ENCODE measurements around the gene DNAAF2. TPM values are rescaled to one million over a fixed set of nuclear protein-coding genes. Genes with fewer than 3 reads are reported as not detected.

Gene DNAAF2
- total and polyA plus RNA-seq, 2 of the 13 experiments (the other 11 are each of a cell fraction or from before 2014, with no cell fraction given) = 6.1 to 13.6 TPM

- ChIA-PET POLR2A (interaction anchor here (0.6 to 5.8 kb wide), 17 partner anchors 9 to 276 kb away, joined by 3 to 97 read pairs (median 4); partner anchors contain the start of genes KLHDC2, LRR1, MGAT2 and NEMF), CTCF (ENCODE audit: low intra/inter-chr PET ratio, low total read pairs) (interaction anchor here (0.9 to 2.2 kb wide), 3 partner anchors 10 to 47 kb away, joined by 3 to 10 read pairs (median 4); no protein-coding TSS in a partner anchor)
- Histone ChIP-seq H3K4me1 (ENCODE audit: insufficient read depth, low read length) (peaks cover 48% of the 10 kb centered on the region), H3K9ac (ENCODE audit: insufficient read depth, low read depth, low read length) (peak within 1 kb of the TSS; percentile 99), H3K9me3 (ENCODE audit: low read length) (no peaks in the 10 kb centered on the region), H3K36me3 (replicated peaks in 1 of 2; ENCODE audit: control insufficient read depth in 1 of 2, insufficient read depth in 2 of 2, low read length in 2 of 2) (peaks cover 4 to 18% of the 10 kb centered on the region in 2 experiments; a peak in 4 of 5 replicates), H3K79me2 (ENCODE audit: insufficient read depth, low read length) (peaks cover 51% of the 10 kb centered on the region), H3K4me3 (replicated peaks in 1 of 3; ENCODE audit: insufficient read depth in 1 of 3, low read depth in 2 of 3, low read length in 3 of 3) (peak within 1 kb of the TSS; percentile 82 to 98 (median 94)), H3K27ac (ENCODE audit: extremely low read length, insufficient read depth, low read length) (peak within 1 kb of the TSS; percentile 89), H2AFZ (ENCODE audit: low read length) (no peak within 1 kb of the TSS), H3K4me2 (ENCODE audit: low read depth, low read length) (peak within 1 kb of the TSS; percentile 75), H3K27me3 (ENCODE audit: control insufficient read depth in 1 of 2, insufficient read depth in 2 of 2, low read length in 2 of 2) (no peaks in the 10 kb centered on the region; a peak in 1 of 5 replicates), H4K20me1 (ENCODE audit: insufficient read depth, low read length) (peaks cover 46% of the 10 kb centered on the region)
- WGBS (ENCODE audit: low lambda C conversion rate) = 2% methylated on average over 34 of the region's 55 CpGs
- in situ Hi-C loops (cut with HindIII; ENCODE audit: extremely low pct_ligation_motif_present, low pct_unique_long_range_greater_than_20kb) (no loop called here), intact Hi-C loops (cut with micrococcal nuclease; ENCODE audit: unreplicated experiment) (loop anchor here (1.0 to 2.0 kb wide), 2 partner anchors 8 to 35 kb away; partner anchors contain the start of genes MGAT2 and RPL36AL)
- peak; percentile 85 for ATAC-seq
- peak; percentile 83 for FAIRE-seq
- peak; percentile 99 for DNase-seq (ENCODE audit: low spot score)
- no TSS peak for BruUV-seq (replicated peaks)
- peak; percentile 51; the same call in 1 of the 2 replicates for TF ChIP-seq HOXA5 (CRISPR knock-in tag; IDR thresholded peaks at IDR 0.05)
- TF ChIP-seq HIC2 (CRISPR knock-in tag; IDR thresholded peaks at IDR 0.05; ENCODE audit: low read depth) = no peak
- TF ChIP-seq CEBPG (CRISPR knock-in tag; IDR thresholded peaks at IDR 0.05) = peak; percentile 40; the same call in 1 of the 2 replicates
- TF ChIP-seq, protein P1, sequence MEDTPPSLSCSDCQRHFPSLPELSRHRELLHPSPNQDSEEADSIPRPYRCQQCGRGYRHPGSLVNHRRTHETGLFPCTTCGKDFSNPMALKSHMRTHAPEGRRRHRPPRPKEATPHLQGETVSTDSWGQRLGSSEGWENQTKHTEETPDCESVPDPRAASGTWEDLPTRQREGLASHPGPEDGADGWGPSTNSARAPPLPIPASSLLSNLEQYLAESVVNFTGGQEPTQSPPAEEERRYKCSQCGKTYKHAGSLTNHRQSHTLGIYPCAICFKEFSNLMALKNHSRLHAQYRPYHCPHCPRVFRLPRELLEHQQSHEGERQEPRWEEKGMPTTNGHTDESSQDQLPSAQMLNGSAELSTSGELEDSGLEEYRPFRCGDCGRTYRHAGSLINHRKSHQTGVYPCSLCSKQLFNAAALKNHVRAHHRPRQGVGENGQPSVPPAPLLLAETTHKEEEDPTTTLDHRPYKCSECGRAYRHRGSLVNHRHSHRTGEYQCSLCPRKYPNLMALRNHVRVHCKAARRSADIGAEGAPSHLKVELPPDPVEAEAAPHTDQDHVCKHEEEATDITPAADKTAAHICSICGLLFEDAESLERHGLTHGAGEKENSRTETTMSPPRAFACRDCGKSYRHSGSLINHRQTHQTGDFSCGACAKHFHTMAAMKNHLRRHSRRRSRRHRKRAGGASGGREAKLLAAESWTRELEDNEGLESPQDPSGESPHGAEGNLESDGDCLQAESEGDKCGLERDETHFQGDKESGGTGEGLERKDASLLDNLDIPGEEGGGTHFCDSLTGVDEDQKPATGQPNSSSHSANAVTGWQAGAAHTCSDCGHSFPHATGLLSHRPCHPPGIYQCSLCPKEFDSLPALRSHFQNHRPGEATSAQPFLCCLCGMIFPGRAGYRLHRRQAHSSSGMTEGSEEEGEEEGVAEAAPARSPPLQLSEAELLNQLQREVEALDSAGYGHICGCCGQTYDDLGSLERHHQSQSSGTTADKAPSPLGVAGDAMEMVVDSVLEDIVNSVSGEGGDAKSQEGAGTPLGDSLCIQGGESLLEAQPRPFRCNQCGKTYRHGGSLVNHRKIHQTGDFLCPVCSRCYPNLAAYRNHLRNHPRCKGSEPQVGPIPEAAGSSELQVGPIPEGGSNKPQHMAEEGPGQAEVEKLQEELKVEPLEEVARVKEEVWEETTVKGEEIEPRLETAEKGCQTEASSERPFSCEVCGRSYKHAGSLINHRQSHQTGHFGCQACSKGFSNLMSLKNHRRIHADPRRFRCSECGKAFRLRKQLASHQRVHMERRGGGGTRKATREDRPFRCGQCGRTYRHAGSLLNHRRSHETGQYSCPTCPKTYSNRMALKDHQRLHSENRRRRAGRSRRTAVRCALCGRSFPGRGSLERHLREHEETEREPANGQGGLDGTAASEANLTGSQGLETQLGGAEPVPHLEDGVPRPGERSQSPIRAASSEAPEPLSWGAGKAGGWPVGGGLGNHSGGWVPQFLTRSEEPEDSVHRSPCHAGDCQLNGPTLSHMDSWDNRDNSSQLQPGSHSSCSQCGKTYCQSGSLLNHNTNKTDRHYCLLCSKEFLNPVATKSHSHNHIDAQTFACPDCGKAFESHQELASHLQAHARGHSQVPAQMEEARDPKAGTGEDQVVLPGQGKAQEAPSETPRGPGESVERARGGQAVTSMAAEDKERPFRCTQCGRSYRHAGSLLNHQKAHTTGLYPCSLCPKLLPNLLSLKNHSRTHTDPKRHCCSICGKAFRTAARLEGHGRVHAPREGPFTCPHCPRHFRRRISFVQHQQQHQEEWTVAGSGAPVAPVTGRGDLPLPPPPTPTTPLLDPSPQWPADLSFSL (CRISPR knock-in tag; IDR thresholded peaks at IDR 0.05) = no peak
- peak; percentile 63; the same call in 1 of the 2 replicates for TF ChIP-seq SIN3A (IDR thresholded peaks at IDR 0.05; ENCODE audit: borderline replicate concordance, low read depth, low read length)
- TF ChIP-seq, protein P2, sequence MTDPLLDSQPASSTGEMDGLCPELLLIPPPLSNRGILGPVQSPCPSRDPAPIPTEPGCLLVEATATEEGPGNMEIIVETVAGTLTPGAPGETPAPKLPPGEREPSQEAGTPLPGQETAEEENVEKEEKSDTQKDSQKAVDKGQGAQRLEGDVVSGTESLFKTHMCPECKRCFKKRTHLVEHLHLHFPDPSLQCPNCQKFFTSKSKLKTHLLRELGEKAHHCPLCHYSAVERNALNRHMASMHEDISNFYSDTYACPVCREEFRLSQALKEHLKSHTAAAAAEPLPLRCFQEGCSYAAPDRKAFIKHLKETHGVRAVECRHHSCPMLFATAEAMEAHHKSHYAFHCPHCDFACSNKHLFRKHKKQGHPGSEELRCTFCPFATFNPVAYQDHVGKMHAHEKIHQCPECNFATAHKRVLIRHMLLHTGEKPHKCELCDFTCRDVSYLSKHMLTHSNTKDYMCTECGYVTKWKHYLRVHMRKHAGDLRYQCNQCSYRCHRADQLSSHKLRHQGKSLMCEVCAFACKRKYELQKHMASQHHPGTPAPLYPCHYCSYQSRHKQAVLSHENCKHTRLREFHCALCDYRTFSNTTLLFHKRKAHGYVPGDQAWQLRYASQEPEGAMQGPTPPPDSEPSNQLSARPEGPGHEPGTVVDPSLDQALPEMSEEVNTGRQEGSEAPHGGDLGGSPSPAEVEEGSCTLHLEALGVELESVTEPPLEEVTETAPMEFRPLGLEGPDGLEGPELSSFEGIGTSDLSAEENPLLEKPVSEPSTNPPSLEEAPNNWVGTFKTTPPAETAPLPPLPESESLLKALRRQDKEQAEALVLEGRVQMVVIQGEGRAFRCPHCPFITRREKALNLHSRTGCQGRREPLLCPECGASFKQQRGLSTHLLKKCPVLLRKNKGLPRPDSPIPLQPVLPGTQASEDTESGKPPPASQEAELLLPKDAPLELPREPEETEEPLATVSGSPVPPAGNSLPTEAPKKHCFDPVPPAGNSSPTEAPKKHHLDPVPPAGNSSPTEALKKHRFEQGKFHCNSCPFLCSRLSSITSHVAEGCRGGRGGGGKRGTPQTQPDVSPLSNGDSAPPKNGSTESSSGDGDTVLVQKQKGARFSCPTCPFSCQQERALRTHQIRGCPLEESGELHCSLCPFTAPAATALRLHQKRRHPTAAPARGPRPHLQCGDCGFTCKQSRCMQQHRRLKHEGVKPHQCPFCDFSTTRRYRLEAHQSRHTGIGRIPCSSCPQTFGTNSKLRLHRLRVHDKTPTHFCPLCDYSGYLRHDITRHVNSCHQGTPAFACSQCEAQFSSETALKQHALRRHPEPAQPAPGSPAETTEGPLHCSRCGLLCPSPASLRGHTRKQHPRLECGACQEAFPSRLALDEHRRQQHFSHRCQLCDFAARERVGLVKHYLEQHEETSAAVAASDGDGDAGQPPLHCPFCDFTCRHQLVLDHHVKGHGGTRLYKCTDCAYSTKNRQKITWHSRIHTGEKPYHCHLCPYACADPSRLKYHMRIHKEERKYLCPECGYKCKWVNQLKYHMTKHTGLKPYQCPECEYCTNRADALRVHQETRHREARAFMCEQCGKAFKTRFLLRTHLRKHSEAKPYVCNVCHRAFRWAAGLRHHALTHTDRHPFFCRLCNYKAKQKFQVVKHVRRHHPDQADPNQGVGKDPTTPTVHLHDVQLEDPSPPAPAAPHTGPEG (CRISPR knock-in tag; IDR thresholded peaks at IDR 0.05) = peak; percentile 63; the same call in 1 of the 2 replicates
- 0 out of 2 replicates have a peak, but pooled peaks have one; percentile 58 for TF ChIP-seq GPN1 (CRISPR knock-in tag; IDR thresholded peaks at IDR 0.05; ENCODE audit: borderline replicate concordance)
These were observed 49.0 kb downstream of the DNAAF2 start, which contains the start of gene RPS29 for GRCh38 chr14:49585803-49586672. Gene RPS29 (minus strand): TSS chr14:49586380. CDS start chr14:49586346, 34 bp downstream.
